OCI-LY7 (cell line): Measurements from ENCODE around the gene PPM1B. TPM values are rescaled to one million over a fixed set of nuclear protein-coding genes. Genes with fewer than 3 reads are reported as not detected.

Experiments used
- BruUV-seq: library from RNA; stranded (reverse); fragments of 400-500 nt; replicated peaks from 2 replicates; lab custom pipeline; 2021; lab: Mats Ljungman, UMichigan
- CTCF ChIA-PET: fragments of 300-600 bp; sonication (Branson Sonifier 250); formaldehyde crosslinking; loops from one replicate; lab custom pipeline; 2022; ENCODE audit warnings: antibody characterized with exemption; ENCODE audit not compliant: unreplicated experiment; lab: Charles Lee
- POLR2A ChIA-PET: fragments of 300-600 bp; sonication (Branson Sonifier 250); formaldehyde crosslinking; loops from one replicate; lab custom pipeline; 2022; ENCODE audit warnings: antibody characterized with exemption; lab: Charles Lee
- DNase-seq: peaks from one replicate; pipeline ENCODE4 v3.0.0-alpha.2; 2015; ENCODE audit warnings: low spot score
- H2AFZ ChIP-seq: fragments of 200-600 bp; sonication (generic), shearing (Covaris generic); 2 replicates; pipeline ENCODE4 v1.6.1; 2014; ENCODE audit warnings: mild to moderate bottlenecking, antibody characterized with exemption, low read length, moderate library complexity
- H3K27ac ChIP-seq: fragments of 200-600 bp; sonication (generic); 2 replicates; pipeline ENCODE4 v1.5.1; 2014; ENCODE audit warnings: mixed run types, low read depth, mild to moderate bottlenecking, moderate library complexity, low read length, inconsistent platforms; ENCODE audit not compliant: poor library complexity, severe bottlenecking
- H3K36me3 ChIP-seq: fragments of 200-600 bp; sonication (generic); 2 replicates; pipeline ENCODE4 v1.6.1; 2014; ENCODE audit warnings: mild to moderate bottlenecking, antibody characterized with exemption, low read length, moderate library complexity, mixed read lengths; ENCODE audit not compliant: insufficient read depth
- H3K4me1 ChIP-seq: fragments of 200-600 bp; sonication (generic); 2 replicates; pipeline ENCODE4 v1.5.1; 2014; ENCODE audit warnings: mild to moderate bottlenecking, low read length; ENCODE audit not compliant: insufficient read depth, poor library complexity, severe bottlenecking
- H3K4me2 ChIP-seq: fragments of 200-600 bp; sonication (generic); 2 replicates; pipeline ENCODE4 v1.6.1; 2014; ENCODE audit warnings: mild to moderate bottlenecking, low read length
- H3K4me3 ChIP-seq: fragments of 200-600 bp; sonication (generic); 2 replicates; pipeline ENCODE4 v1.5.1; 2014; ENCODE audit warnings: mild to moderate bottlenecking, low read depth, low read length; ENCODE audit not compliant: poor library complexity, severe bottlenecking
- H3K79me2 ChIP-seq: fragments of 200-600 bp; sonication (generic); 2 replicates; pipeline ENCODE4 v1.6.1; 2016; ENCODE audit warnings: low read depth, mild to moderate bottlenecking, low read length, moderate library complexity, mixed read lengths; ENCODE audit not compliant: insufficient read depth
- H3K9me2 ChIP-seq: fragments of 200-600 bp; sonication (generic); 2 replicates; pipeline ENCODE4 v1.6.1; 2016; ENCODE audit warnings: mild to moderate bottlenecking, low read length, mixed read lengths; ENCODE audit not compliant: insufficient read depth
- H3K9me3 ChIP-seq: fragments of 200-600 bp; sonication (generic); 2 replicates; pipeline ENCODE4 v1.6.1; 2014; ENCODE audit warnings: mild to moderate bottlenecking, mixed run types, low read length, mixed read lengths
- H4K20me1 ChIP-seq: fragments of 200-600 bp; sonication (generic); 2 replicates; pipeline ENCODE4 v1.6.1; 2014; ENCODE audit warnings: mild to moderate bottlenecking, antibody characterized with exemption, low read length, moderate library complexity, mixed read lengths; ENCODE audit not compliant: insufficient read depth
- EZH2phosphoT487 ChIP-seq: fragments of 200-600 bp; sonication (generic); IDR thresholded peaks from 2 replicates; pipeline ENCODE4 v1.6.1; 2018; ENCODE audit warnings: low read depth, borderline replicate concordance, mild to moderate bottlenecking, mixed run types, antibody characterized with exemption, low read length, moderate library complexity, mixed read lengths
- intact Hi-C: fragments of 100-400 bp; cut with micrococcal nuclease; formaldehyde crosslinking; loops from one replicate; pipeline ENCODE4 v1.10.0; 2022; ENCODE audit not compliant: unreplicated experiment
- total RNA-seq, 2 experiments: library from RNA; depleted of rRNA in 1 of 2; stranded (reverse); fragments of >200 nt in 1 of 2; shearing (Covaris generic) in 1 of 2; gene quantifications; 2 replicates each; pipeline ENCODE4 v1.2.3, GENCODE V29; 2014 to 2022
- TF ChIP-seq, protein P1 (sequence below): fragments of 200-600 bp; sonication (generic); conservative IDR thresholded peaks from 2 replicates; pipeline ENCODE4 v1.5.1; 2014; ENCODE audit warnings: mild to moderate bottlenecking, antibody characterized with exemption, low read length, moderate library complexity, mixed read lengths

Gene PPM1B
- total RNA-seq, 2 experiments from 2014 or later, result 24.8 to 49.8 TPM

DNA sequence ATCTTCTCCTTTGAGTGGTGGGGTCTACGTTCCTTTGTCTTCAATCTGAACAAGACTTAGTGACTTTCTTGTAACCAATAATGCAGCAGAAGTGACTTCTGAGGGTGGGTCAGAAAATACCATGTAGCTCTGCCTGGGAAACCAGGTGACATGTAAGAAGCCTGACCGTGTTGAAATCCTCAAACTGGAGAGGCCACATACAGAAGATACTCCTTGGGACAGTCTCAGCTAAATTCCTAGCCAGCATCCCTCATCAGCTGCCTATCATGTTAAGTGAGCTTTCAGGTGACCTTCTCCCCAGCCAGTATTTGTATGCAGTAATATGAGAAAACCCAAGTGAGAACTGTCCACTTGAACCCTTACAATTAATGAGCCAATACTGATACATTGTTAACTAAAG, 27.0 kb downstream of the PPM1B start:
- no peak for DNase-seq
- intact Hi-C loops, result no loop called here

DNA sequence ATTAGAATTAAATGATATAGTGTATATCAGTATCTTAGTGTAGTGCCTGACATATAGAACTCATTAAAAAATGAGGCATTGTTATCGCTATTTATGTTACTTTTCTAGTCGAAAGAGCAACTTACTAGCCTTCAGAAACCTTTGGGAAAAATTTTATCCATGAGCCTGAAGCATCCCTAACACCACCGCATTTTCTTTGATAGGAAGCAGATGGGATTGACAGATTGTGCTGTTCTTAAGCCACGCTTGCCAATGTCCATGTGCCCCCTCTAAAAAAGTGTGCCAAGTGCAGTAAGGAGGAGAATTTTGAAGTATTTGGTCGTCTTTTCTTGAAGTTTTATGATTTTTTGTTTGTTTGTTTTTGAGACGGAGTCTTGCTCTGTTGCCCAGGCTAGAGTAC, 29.1 kb downstream of the PPM1B start:
- Histone ChIP-seq H3K4me3 (no peak overlapping the region), H3K36me3 (peaks cover 40% of the 10 kb centered on the region), H3K79me2 (peaks cover 57% of the 10 kb centered on the region), H3K27ac (no peak overlapping the region), H3K4me2 (no peak overlapping the region), H2AFZ (no peak overlapping the region), H3K9me3 (no peaks in the 10 kb centered on the region), H4K20me1 (no peaks in the 10 kb centered on the region; the same call in 1 of the 2 replicates), H3K9me2 (no peaks in the 10 kb centered on the region), H3K4me1 (no peaks in the 10 kb centered on the region)
- BruUV-seq, result no TSS peak
- TF ChIP-seq, protein P1, sequence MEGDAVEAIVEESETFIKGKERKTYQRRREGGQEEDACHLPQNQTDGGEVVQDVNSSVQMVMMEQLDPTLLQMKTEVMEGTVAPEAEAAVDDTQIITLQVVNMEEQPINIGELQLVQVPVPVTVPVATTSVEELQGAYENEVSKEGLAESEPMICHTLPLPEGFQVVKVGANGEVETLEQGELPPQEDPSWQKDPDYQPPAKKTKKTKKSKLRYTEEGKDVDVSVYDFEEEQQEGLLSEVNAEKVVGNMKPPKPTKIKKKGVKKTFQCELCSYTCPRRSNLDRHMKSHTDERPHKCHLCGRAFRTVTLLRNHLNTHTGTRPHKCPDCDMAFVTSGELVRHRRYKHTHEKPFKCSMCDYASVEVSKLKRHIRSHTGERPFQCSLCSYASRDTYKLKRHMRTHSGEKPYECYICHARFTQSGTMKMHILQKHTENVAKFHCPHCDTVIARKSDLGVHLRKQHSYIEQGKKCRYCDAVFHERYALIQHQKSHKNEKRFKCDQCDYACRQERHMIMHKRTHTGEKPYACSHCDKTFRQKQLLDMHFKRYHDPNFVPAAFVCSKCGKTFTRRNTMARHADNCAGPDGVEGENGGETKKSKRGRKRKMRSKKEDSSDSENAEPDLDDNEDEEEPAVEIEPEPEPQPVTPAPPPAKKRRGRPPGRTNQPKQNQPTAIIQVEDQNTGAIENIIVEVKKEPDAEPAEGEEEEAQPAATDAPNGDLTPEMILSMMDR, result no peak
- TF ChIP-seq EZH2phosphoT487, result no peak
- ChIA-PET CTCF (no interaction called here), POLR2A (no interaction called here)
- DNase-seq, result no peak
- intact Hi-C loops, result no loop called here

More for the DNA sequence above, 27.0 kb downstream of the PPM1B start:
- H3K4me1 ChIP-seq, result no peaks in the 10 kb centered on the region
- peaks cover 69% of the 10 kb centered on the region for H3K79me2 ChIP-seq
- H3K9me2 ChIP-seq, result no peaks in the 10 kb centered on the region
- POLR2A ChIA-PET, result interaction anchor here (0.6 kb wide), 1 partner anchor 10 kb away, joined by 3 read pairs; no protein-coding TSS in a partner anchor
- no peak overlapping the region for H3K27ac ChIP-seq
- no peak overlapping the region for H3K4me2 ChIP-seq
- CTCF ChIA-PET, result no interaction called here
- H2AFZ ChIP-seq, result no peak overlapping the region
- H3K36me3 ChIP-seq, result peaks cover 22% of the 10 kb centered on the region
- TF ChIP-seq, protein P1, result no peak
- peaks cover 3% of the 10 kb centered on the region; the same call in 1 of the 2 replicates for H4K20me1 ChIP-seq
- no TSS peak for BruUV-seq
- no peak overlapping the region for H3K4me3 ChIP-seq
- H3K9me3 ChIP-seq, result no peaks in the 10 kb centered on the region

- ChIA-PET POLR2A (interaction anchor here (0.6 kb wide), 1 partner anchor 14 kb away, joined by 3 read pairs; no protein-coding TSS in a partner anchor), CTCF (no interaction called here)
- no peaks in the 10 kb centered on the region for H3K4me1 ChIP-seq
- H3K9me2 ChIP-seq, result no peaks in the 10 kb centered on the region
- H3K36me3 ChIP-seq, result peaks cover 45% of the 10 kb centered on the region
- TF ChIP-seq, protein P1, result no peak
- TF ChIP-seq EZH2phosphoT487, result no peak
- H3K4me3 ChIP-seq, result no peak overlapping the region
- H2AFZ ChIP-seq, result no peak overlapping the region
- no peak for DNase-seq
- peaks cover 6% of the 10 kb centered on the region; the same call in 1 of the 2 replicates for H4K20me1 ChIP-seq
- no peaks in the 10 kb centered on the region for H3K9me3 ChIP-seq
- no TSS peak for BruUV-seq
- peaks cover 64% of the 10 kb centered on the region; the same call in 1 of the 2 replicates for H3K79me2 ChIP-seq
- no peak overlapping the region for H3K27ac ChIP-seq
- no peak overlapping the region for H3K4me2 ChIP-seq
- intact Hi-C loops, result no loop called here
Measured at GRCh38 chr2:44200011-44200410, 31.3 kb downstream of the PPM1B start.
